NCI-H82 (cell line): ENCODE measurements around the gene TMEM158.

Experiments
- DNase-seq: peaks from one replicate; lab custom pipeline; 2025; lab: John Stamatoyannopoulos, UW

TMEM158 gene

DNA sequence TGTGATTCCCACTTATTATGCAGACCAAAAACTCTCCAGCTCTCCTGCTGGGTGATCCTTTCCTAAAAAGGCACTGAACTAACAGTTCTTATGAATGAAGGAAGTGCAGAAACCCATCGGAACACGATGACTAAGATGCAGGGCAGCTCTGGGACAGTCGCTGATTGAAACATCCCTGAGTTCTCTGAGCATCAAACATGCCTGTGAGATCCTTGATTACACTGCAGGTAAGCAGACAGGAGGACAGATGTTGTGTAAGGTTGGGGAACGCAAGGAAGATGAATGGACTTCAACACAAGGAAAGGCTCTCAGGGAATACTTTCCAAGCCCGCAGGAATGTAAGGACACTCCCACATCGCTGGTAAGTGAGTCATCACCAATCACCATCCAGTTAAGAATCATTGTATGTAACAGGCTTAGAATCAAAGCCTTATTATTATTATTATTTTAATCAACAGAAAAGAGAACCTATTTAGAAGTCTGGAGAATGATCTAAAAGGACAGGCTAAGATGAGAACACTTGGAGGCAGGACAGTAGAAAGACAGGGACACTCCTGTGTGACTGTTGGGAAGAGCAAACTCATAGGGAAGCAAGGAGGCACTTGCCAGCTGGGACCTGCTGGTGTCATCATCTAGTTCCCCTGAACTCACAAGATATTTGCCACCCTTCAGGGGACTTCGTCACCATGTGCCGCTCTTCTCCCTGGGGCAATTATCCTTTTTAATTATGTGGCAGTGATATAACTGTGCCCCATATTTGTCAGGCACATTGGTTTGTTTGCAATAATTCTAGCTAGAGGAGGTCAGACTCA is 26.0 kb downstream of the TMEM158 start:
- DNase-seq: no peak

GRCh38 chr3:45198264-45199260 is 27.5 kb downstream of the TMEM158 start:
- no peak for DNase-seq

GRCh38 chr3:45194791-45195190 is 31.3 kb downstream of the TMEM158 start:
- DNase-seq: no peak

DNA sequence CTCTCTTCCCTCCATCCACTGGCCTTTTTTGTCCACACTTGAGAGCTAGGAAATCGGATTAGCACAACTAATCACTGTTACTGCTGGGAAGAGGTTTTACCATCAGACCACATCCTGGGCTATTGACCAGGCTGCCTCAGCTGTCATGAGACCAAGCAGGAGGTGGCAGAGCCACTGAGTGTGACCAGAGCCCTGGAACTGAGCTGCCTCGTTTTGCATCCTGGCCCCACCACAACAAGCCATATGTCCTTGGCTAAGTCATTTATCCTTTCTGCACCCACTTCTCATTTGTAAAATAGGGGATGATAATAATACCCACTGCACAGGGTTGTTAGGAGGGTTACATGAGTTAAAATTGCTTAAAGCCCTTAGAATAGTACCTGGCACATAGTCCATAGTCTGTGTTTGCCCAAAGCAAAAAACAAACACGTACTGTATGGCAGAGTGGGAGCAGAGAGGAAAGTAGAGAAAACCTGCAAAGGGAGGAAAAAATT is 34.1 kb downstream of the TMEM158 start:
- DNase-seq: peak; percentile 83

- DNase-seq: no peak
These were observed 34.7 kb downstream of the TMEM158 start for GRCh38 chr3:45191424-45191823.

GRCh38 chr3:45188719-45189659 is 37.1 kb downstream of the TMEM158 start:
- DNase-seq: peak; percentile 94

GRCh38 chr3:45187694-45188141 is 38.4 kb downstream of the TMEM158 start:
- DNase-seq: no peak

GRCh38 chr3:45186871-45187270 is 39.2 kb downstream of the TMEM158 start:
- DNase-seq: no peak

- DNase-seq: no peak
These were observed 40.6 kb downstream of the TMEM158 start for GRCh38 chr3:45185461-45185860.

GRCh38 chr3:45185052-45185451 is 41.0 kb downstream of the TMEM158 start:
- no peak for DNase-seq

DNA sequence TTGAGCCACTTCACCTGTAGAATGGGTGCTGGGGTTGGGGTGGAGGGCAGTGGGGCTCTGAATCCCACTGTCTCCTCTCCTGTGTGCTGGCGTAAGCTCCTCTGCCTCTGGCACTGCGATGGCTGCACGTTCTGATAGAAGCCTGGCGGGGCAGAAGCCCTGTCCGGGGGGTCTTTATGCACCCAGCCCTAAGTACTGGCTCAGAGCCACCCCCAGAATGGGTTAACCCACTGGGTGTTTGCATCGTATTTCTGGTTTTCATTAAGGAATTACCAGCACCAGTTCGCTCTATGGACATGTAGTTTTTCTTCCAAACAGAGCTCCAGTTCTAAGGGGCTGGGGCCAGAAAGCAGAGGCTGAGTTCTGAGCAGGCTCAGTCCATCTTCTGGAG is 42.2 kb downstream of the TMEM158 start:
- DNase-seq: no peak

DNA sequence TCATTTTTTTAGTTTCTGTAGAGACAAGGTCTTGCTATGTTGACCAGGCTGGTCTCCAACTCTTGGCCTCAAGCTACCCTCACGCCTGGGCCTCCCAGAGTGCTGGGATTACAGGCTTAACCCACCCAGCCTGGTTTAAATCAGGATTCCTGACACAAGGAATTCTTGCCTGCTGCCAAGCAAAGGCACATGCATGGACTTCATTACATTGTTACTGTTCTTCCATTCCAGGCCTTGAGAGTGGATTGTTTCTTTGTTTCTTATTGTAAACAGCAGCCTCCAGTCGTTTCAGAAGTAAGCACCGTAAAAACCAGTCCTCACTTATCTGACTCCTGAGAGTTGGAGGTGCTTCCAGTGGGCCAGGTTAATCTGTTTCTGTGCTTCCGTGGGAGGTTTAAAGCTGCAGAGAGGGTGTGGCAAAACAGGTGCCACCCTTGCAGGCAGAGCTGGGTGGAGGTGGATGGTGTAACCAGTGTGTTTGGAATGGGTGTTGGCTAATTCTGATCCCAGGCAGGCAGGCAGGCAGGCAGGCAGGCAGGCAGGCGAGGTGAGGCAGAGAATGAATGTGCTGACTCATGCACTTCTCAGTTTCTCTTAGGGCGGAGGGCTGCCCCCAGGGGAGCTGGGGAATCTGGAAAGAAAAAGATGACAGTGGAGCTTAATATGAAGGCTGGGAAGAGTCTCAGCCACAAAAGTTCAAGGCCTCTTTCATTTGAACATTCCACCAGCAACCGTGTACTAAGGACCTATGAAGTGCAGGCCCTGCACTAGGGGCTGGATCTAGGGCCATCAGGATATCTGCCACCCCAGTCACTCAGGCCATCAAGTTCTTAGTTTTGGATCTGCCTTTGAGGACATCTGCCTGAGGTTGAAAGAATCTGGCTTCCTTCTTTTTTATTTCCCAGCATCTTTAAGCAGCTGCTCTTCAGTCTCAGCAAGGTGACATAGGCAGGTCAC is 42.9 kb downstream of the TMEM158 start:
- DNase-seq: peak; percentile 47

- peak; percentile 24 for DNase-seq
These were observed 44.6 kb downstream of the TMEM158 start for GRCh38 chr3:45181496-45181895.

DNA sequence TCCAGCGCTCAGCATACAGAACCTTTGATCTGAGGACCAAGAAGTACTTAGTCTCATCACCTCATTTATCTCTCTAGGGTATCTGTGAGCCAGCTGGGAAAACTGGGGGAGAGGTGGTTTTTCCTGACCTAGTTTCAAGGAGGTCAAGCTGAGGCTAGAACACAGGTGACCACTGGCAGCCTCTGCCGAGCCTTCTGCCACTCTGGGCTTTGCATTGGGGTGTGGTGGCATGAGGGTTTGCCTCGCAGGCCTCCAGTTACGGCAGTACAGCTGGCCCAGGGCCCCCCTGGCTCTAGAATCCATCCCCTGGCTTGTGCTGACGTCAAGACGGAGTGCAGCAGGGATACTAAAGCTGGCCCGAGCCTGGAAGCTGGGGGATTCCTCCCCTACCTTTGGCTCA is 45.2 kb downstream of the TMEM158 start:
- DNase-seq: peak; percentile 25

DNA sequence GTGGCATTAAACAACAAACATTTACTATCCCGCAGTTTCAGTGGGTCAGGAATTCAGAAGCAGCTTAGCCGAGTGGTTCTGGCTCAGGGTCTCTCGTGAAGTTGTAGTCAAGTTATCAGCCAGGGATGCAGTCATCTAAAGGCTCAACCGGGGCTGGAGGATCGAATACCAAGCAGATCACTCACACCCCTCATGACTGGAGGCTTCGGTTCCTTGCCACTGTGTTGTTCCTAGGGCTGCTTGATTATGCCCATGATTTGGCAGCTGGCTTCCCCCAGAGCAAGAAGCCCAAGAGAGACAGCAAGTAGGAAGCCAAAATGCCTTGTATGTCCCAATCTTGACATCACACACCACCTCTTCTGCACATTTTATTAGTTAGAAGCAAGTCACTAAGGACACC is 46.0 kb downstream of the TMEM158 start:
- DNase-seq: no peak

GRCh38 chr3:45179163-45179562 is 46.9 kb downstream of the TMEM158 start:
- DNase-seq: peak; percentile 79

DNA sequence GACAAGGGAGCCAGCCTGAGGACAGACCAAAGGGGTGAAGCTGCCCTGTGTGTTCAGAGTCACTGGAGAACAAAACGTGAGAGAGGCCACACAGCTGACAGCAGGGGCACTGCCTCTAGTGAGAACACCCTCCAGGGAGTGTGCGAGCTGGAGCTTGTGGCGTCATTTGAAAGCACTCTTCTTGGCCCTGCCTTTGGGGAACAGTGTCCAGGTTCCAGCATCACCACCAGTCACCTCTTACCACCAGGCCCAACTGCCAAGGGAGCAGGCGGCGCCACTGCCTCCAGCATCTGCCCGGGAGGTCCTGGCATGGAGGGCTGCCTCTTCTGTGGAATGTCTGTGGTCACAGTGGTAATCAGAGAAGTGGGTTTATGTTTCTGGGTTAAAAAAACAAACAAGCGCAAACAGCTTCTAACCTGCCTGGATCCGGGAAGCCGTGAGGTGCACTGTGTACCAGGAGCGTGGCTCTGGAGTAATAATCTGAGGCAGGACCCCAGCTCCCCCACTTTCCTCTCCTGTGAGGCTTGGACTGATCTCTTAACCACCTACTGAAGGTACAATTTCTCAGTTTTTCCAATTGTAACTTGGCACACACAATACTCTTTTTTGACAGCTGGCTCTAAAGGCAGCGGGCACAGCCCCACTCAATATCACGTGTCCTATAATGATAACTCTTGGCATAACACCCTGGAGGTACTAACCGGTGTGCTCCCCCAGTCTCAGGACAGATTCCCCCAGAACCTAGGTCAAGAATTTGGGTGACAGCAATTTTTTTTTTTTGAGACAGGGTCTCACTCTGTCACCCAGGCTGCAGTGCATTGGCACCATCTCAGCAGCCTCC is 47.7 kb downstream of the TMEM158 start:
- DNase-seq: no peak

GRCh38 chr3:45176912-45177311 is 49.2 kb downstream of the TMEM158 start:
- no peak for DNase-seq
